ENCODE data around the gene VAPB.

DNA sequence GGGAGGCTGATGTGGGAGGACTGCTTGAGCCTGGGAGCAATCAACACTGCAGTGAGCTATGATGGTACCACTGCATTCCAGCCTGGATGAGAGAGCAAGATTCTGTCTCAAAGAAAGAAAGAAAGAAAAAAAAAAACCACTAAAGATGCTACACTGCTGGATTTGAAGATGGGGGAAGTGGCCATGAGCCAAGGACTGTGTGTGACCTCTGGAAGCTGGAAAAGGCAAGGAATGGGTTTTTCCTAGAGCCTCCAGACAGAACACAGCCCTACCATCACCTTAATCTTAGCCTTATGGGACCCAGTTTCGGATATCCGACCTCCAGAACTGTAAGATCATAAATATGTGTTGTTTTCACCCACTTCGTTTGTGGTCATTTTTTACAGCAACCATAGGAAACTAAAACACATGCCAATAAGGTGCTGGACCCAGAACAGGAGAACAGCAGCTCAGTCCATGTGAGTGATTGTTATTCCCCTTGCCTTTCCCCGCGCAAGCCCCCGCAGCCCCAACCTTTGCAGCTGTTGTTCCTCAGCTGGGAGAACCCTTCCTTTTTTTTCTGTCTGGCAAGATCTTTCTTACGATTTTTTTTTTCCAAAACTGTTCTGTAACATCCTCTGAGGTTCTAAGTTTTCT is 11.1 kb upstream of the VAPB start:
- TF ChIP-seq, protein P1, sequence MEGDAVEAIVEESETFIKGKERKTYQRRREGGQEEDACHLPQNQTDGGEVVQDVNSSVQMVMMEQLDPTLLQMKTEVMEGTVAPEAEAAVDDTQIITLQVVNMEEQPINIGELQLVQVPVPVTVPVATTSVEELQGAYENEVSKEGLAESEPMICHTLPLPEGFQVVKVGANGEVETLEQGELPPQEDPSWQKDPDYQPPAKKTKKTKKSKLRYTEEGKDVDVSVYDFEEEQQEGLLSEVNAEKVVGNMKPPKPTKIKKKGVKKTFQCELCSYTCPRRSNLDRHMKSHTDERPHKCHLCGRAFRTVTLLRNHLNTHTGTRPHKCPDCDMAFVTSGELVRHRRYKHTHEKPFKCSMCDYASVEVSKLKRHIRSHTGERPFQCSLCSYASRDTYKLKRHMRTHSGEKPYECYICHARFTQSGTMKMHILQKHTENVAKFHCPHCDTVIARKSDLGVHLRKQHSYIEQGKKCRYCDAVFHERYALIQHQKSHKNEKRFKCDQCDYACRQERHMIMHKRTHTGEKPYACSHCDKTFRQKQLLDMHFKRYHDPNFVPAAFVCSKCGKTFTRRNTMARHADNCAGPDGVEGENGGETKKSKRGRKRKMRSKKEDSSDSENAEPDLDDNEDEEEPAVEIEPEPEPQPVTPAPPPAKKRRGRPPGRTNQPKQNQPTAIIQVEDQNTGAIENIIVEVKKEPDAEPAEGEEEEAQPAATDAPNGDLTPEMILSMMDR (conservative IDR thresholded peaks at IDR 0.05): no peak
- TF ChIP-seq ZFX (IDR thresholded peaks at IDR 0.05): no peak

Data from C4-2B (cell line).